Pulmonary artery endothelial cell (primary cell): Measurements from ENCODE around the gene GRIA4. TPM values are rescaled to one million over a fixed set of nuclear protein-coding genes. Genes with fewer than 3 reads are reported as not detected.
"Not testable (repeated sequence)": the region's sequence is repeated elsewhere in the genome, so short reads cannot be mapped to it uniquely, and the experiment has no call there.

Source experiments
- DNase-seq: peaks from one replicate; pipeline ENCODE4 v3.0.0-alpha.2; 2011; ENCODE audit warnings: low read depth, low spot score
- total RNA-seq: library from RNA; depleted of rRNA; stranded (reverse); fragments of >200 nt; gene quantifications from 2 replicates; pipeline ENCODE4 v1.2.3, GENCODE V29; 2014

The GRIA4 gene
- total RNA-seq, 1 donor from 2014 or later: 1.5 TPM

DNA sequence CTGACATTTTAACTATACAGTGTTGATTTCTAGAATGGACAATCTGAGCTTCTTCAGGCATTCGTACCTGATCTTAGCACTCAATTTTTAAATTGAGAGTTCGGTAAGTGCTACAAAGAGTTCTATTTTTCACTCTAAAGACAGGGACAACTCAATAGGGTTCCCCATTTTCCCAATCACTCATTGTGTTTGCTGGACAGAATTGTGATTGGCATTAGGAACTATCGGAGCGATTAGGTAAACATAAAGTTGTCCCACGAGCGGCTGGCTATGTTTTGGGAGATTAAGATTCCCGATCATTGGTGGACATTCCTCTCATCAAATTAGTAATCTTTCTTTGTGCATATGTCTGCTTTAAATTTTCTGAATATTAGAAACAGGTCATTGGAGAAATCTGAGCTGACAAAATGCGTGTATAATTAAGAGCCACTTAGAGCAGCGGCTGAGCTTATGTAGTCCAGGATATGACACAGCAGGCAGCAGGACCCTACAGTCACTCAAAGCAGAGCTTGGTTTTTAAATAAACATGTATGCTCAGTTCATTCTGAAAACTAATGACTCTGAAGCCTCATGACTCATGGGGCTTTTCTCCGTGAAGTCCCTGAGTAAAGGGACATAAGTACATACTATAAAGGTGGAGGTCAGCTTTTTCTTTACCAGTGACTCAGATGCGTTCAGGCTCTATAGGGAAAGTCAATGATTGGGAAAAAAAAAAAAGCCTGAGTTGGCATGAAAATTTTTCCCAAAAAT, 109.4 kb downstream of the GRIA4 start:
- DNase-seq: peak; percentile 19

GRCh38 chr11:105720096-105720495, 110.2 kb downstream of the GRIA4 start:
- no peak for DNase-seq

DNA sequence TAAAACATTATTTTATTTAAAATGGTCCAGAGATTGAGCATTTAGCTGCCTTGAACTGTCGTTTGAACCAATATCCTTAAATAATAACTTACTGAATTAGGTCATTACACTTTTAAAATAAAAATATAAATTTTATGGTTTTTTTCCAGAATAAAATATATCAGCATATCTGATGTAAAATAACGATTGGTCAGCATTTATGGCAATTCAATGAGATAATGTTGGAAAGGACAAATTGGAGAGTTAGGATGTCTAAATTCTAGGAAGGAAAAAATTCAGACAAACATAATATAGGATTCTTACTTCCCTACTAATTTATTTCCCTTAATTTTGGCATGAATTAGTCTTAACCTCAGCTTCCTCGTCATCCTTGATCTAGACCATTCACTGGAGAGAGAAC, 113.4 kb downstream of the GRIA4 start:
- no peak for DNase-seq

- DNase-seq: no peak
Observed at GRCh38 chr11:105732611-105733010, 122.7 kb downstream of the GRIA4 start.

- no peak for DNase-seq
Observed at GRCh38 chr11:105734426-105734825, 124.6 kb downstream of the GRIA4 start.

DNA sequence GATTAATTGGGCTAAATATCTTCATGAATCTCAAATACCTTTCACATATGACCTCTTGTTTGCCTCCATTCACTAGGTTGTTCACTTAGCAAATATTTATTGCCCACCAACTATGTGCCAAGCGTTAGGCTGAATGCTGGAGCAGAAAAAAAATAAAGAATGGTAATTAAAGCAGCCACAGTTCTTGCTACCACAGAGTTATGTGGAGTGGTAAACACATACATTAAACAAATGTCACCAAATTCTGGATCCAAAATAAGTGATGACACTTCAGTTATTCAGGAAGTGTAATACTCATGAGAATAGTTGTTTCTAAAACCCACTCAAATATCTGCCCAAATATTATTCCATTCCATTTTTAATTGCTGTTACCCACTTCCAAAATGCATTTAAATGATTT, 128.4 kb downstream of the GRIA4 start:
- no peak for DNase-seq

- no peak for DNase-seq
Observed at GRCh38 chr11:105738986-105739795, 129.3 kb downstream of the GRIA4 start.

DNA sequence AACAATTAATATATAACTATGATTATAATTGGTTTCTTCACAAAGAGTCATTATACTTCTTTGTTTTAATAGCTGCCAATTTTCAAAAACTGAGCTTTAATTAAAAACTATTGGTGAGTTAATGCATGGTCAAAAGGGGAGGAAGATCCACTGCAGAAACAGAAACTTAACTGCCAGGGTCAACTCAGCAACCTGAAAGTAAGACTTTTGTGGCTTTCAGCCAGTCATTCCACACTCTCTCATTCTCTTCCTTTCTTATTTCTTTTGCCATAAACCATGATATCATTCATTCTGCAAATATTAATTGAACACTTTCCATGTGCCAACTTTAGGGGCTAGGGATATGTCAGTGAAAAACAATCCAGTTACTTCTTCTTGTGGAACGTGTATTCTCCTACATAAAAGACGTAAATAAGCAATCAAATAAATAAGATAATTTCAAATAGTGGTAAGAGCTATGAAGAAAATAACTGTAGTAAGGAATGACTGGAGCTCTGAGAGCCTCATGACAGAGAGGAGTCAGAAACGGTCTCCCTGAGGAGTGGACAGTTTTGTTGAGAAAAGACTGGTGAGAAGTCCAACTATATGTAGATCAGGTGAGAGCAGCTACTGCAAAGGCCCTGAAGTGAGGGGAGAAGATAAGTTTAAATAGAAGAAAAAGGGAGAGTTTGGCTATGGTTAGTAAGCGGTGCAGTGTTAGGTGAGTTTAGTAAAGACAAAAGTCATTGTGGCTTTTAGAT, 130.5 kb downstream of the GRIA4 start:
- no peak for DNase-seq

DNA sequence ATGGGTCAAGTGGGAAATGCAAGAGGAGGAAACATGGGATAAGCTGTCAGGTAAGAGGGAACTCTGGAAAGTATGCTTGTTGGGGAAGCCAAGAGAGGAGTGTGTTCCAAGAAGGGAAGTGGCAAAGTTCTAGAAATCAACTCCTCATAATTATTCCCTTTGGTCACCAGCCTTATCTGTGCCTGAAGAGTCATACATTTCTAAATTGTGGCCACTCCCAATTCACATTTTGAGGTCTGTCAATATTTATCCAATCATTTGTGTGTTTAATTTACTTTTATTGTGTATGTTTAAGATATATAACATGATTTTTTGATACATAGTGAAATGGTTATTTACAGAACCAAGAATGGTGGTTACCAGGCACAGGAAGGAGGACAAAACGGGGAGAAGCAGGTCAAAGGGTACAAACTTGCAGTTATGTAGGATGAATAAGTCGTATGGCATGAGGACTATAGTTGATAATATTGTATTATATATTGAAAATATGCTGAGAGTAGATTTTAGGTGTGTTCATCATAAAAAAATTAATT, 131.7 kb downstream of the GRIA4 start:
- DNase-seq: no peak

DNA sequence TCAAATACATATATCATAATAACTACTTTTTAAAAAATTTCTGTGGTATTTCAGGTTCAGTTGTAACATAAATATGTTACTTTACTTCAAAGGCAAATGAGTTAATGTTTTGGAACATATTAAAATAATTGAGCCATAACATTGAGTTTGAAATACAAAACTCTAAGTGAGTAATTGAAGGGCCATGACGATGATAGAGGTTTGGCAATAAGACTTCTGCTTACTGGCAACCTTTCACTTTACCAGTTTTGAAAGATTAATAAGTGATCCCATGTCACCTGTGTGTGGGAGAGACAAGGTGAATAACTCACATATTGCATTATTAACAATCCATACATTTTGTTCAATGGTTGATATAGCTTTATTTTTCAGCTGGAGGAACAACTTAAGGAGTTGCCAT, 144.4 kb downstream of the GRIA4 start:
- no peak for DNase-seq

GRCh38 chr11:105754716-105755115, 144.8 kb downstream of the GRIA4 start:
- no peak for DNase-seq

DNA sequence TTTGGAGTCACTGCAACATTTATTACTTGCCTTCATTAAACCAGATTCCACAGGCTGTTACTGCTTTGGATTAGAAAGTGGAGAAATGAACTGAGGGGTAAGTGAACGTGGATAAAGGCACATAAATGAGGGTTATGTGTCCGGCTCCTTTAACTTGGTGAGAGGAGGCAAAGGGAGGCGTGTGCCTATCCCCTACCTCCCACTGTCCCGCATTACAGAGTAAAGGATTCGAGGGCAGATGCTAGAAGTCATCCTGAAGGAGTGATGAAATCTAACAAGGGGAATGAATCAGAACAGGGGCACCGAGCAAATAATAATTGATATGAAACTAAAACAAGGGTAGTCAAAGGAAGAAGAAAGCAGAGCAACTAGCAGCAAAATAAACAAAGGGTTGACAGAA, 147.2 kb downstream of the GRIA4 start:
- no peak for DNase-seq

DNA sequence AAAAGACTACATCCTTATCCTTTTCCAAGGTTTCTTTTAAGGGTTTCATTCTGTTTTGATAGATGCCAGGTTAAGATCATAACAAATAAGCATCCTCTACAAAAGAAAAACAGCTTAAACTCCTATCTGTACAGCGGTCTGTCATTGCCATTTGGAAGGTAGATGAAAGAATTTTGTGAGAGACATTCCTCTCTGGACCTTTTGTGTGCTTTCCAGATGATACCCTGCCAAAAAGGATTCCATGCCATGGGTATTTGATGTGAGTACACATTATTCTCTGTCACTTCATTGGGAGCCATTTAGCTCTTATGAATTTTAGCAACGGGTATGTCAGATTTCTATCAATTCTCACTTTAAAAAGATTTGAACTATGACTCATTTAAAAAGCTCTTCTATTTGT, 153.7 kb downstream of the GRIA4 start:
- DNase-seq: no peak

- DNase-seq: no peak
Observed at GRCh38 chr11:105767931-105768330, 158.1 kb downstream of the GRIA4 start.

- no peak for DNase-seq
Observed at GRCh38 chr11:105769627-105770026, 159.8 kb downstream of the GRIA4 start.

DNA sequence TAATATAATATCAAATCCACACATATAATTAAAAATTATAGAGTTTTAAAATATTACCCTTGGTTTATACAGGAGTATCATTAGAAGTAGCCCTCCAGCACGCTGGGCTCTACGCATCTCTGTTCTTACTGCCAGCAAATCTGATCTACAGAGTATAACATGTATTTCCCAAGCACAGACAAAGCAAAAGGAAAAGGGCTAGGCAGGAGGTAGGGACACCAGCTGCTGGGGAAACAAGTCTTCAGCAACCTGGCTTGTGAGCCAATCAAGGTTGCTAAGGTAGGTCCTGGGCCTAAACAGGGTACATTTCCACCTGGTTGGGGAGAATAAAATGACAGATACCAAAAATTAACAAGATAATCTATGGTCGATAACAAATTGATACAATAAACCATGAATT, 163.6 kb downstream of the GRIA4 start:
- not testable (repeated sequence) for DNase-seq

- DNase-seq: no peak
Observed at GRCh38 chr11:105774899-105775298, 165.0 kb downstream of the GRIA4 start.

DNA sequence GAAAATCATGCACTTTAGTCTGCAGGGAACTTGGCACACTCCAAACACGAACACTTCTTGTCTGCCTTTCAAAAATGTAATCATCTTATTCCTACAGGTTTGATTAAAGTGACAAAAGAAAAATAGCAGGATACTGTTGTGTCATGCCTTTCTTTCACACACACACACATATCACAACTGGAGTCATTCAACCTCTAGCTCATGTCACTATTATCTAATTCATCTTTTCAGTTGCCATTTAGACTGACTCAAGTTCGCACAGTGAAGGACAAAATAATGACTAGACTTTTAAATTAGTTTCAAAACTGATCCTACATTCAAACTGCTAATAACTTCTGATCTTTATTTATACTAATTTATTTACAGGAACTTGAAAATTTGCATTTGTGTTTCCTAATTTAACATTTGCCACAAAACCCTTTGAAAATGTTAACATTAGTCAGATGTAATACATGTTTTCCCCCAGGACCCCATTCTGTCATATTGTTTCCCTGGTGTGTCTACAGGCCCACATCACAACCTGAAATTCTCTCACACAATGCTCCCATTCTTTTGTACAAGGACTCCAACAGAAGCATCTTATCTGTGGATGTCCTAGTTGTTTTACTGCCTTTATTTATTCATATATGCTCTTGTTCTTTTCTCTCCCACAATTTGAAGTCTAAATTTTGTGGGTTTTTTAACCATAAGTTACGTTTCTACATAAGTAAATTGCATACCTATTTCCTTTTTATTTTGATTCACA, 171.1 kb downstream of the GRIA4 start:
- DNase-seq: no peak

GRCh38 chr11:105781807-105782206, 171.9 kb downstream of the GRIA4 start:
- no peak for DNase-seq

- no peak for DNase-seq
Observed at GRCh38 chr11:105783216-105783615, 173.3 kb downstream of the GRIA4 start.

GRCh38 chr11:105785850-105786249, 176.0 kb downstream of the GRIA4 start:
- DNase-seq: not testable (repeated sequence)
